Measurements from ENCODE around the gene RNASEH2C.
"Not testable (repeated sequence)": the region's sequence is repeated elsewhere in the genome, so short reads cannot be mapped to it uniquely, and the experiment has no call there.

RNASEH2C gene

GRCh38 chr11:65716774-65717405, 3.7 kb downstream of the RNASEH2C start:
- DNase-seq, result no peak

DNA sequence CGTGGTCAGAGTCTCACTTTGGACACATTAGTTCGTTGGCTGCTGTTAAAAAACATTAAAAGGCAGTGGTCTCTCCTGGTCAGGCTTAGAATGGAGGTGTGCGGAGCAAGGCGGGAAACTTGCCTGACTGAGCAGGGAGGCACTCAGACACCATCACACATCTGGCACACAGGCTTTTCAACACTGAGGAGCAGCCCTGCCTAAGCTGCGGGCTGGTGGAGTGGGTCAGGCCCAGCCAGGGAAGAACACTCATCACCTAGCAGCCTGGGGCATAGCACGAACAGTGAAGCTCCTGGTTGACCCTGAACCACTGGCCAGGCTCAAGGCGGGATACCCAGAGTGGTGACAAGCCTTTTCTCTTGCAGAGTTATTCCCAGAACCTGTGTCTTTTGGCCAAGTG, 4.3 kb downstream of the RNASEH2C start:
- no peak for DNase-seq

DNA sequence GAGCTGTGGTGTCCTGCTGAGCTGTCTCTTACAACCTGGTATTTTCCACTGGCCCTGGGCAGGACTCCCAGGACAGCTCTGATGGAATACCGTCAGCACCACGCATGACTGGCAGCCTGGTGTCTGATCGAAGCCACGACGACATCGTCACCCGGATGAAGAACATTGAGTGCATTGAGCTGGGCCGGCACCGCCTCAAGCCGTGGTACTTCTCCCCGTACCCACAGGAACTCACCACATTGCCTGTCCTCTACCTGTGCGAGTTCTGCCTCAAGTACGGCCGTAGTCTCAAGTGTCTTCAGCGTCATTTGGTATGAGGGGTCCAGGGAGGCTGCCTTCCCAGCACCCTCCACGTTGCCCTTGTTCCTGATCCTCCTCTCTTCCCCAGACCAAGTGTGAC, 6.2 kb downstream of the RNASEH2C start:
- DNase-seq, result no peak

DNA sequence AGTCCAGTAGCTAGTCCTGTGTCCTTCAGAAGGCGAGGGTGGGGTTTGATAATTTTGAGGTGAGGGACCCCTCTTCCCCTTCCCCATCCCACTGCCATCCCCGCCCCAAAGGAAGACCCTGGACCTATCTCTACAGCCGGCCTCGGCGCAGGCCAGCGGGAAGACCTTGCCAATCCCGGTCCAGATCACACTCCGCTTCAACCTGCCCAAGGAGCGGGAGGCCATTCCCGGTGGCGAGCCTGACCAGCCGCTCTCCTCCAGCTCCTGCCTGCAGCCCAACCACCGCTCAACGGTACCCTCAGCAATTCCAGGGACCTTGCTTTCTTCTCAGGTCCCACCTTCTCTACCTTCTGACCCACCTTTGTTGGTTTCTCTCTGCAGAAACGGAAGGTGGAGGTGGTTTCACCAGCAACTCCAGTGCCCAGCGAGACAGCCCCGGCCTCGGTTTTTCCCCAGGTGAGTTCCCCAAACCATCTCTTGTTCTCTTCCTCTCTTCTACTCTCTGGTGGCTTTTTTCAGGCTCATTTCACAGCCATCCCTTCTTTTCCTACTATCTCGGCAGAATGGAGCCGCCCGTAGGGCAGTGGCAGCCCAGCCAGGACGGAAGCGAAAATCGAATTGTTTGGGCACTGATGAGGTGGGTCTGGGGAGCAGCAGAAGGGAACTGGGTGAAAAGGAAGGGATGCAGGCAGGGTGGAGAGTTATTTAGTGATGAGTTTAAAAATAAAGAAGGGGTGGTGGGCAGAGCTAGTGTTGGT, 7.2 kb downstream of the RNASEH2C start:
- DNase-seq, result no peak

DNA sequence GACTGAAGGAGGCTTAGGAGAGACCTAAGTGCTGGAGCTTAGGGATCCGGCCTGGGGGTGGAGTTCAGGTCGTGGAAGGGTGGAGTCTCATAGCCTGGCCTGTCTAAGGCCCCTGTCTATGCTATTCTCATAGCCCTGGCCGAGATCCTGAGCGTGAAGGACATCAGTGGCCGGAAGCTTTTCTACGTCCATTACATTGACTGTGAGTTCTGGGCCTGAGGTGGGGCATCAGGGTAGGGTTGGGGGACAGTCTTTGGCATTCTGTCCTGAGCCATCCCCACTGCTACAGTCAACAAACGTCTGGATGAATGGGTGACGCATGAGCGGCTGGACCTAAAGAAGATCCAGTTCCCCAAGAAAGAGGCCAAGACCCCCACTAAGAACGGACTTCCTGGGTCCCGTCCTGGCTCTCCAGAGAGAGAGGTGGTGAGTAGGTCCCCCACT, 7.9 kb downstream of the RNASEH2C start:
- no peak for DNase-seq

DNA sequence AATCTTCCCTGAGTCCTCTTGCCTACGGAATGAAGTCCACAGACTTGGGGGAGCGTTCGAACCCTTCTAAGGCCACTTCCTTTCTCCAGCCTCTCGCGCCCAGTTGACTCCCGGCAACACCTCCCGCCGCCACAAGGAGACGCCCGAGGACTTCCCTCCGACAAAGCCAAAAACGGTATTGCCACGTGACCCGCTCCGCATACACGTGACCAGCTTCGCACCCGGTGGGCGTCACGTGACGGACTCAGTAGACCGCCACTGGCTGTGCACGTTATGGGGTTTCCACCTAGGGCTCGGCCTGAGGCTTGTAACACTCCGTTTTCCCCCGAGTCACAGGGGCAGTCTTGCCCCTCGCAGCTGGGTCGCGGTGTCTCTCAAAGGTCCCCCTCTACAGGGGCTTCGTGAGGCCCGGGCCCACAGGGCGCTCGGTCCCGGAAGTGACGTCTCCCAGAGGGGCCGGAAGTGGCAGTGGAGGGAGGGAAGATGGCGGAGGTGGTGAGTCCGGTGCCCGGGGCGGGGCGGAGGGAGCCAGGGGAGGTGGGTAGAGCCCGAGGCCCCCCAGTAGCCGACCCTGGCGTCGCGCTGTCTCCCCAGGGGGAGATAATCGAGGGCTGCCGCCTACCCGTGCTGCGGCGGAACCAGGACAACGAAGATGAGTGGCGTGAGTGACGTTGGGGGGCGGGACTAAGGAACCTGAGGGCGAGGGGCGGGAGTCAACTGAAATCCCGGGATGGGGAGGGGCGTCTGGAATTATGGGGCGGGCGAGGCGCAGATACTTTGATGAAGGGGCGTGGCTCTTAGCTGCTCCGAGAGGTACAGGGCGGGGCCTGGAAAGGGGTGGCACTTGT, 8.6 kb downstream of the RNASEH2C start, which contains the start of gene KAT5:
Gene KAT5 (plus strand): TSS at position 468 of the 848 bp plus-strand sequence. CDS start 16 bp downstream, at position 484.
- DNase-seq, result peak; percentile 97

DNA sequence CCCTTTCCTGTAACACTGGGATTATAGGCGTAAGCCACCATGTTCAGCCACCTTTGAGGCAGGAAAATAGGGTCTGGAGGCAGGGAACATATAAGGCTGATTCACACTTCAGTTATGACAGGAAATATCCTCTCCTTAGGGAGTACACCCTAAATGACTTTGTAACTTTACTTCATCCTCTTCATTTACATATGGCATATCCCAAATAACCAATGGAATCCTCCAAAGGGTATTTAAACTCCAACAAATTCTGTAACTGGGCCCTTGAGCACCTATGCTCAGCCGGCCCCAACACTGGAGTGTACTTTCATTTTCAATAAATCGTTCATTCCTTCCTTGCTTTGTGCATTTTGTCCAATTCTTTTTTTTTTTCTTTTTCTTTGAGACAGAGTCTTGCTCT, 10.2 kb downstream of the RNASEH2C start:
- DNase-seq, result no peak

DNA sequence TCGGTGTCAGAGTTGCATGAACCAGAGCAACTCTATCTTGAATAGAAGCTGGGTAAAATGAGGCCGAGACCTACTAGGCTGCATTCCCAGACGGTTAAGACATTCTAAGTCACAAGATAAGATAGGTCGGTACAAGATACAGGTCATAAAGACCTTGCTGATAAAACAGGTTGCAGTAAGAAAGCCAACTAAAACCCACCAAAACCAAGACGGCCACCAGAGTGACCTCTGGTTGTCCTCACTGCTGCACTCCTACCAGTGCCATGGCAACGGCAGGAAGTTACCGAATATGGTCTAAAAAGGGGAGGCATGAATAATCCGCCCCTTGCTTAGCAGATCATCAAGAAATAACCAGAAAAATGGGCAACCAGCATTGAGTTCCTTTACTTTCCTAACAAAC, 10.9 kb downstream of the RNASEH2C start:
- DNase-seq, result no peak

- DNase-seq, result no peak
Measured at GRCh38 chr11:65708451-65708850, 12.1 kb downstream of the RNASEH2C start.

- not testable (repeated sequence) for DNase-seq
Measured at GRCh38 chr11:65707002-65707401, 13.6 kb downstream of the RNASEH2C start.

- DNase-seq, result peak; percentile 78
Measured at GRCh38 chr11:65706303-65706763, 14.3 kb downstream of the RNASEH2C start.

DNA sequence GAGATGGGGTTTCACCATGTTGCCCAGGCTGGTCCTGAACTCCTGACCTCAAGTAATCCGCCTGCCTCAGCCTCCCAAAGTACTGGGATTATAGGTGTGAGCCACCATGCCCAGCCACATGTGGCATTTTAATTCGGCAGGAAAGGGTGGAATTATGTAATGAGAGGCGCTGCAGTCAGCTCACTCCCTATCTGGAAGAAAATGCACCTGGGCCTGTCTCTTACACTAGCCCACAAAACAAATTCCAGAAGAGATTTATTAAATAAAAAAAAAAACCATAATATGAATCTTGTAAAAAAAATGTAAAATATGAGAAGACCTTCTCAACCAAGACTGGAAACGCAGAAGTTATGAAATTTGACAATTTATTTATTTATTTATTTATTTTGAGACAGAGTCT, 16.8 kb downstream of the RNASEH2C start:
- DNase-seq, result no peak

DNA sequence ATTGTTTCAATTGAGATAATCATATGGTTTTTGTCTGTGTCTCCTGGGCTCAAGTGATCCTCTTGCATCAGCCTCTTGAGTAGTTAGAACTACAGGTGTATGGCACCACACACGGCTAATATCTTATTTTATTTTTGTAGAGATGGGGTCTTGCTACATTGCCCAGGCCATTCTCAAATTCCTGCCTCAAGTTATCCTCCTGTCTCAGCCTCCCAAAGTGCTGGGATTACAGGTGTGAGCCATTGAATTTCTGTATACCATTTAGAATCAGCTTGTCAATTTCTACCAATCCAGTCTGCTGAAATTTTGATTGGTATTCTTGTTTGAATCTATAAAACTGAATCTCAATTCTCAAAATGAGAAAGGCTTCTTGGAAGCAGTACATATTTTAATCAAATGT, 18.9 kb downstream of the RNASEH2C start:
- DNase-seq, result no peak

GRCh38 chr11:65700399-65700798, 20.2 kb downstream of the RNASEH2C start:
- no peak for DNase-seq

DNA sequence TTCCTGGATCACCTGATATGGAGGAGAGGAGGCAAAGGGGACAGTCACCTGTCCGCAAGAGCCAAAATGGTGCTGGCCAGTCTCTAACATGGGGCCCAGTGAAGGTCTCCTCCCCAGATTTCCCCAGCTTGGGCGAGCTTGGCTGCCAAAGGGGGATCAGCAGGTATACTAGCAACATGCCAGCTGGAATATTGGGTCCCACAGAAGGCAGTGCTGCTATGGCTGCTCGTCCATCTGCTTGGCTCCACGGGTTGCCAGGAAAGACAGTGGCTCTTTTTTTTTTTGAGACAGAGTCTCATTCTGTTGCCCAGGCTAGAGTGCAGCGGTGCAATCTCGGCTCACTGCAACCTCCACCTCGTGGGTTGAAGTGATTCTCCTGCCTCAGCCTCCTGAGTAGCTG, 21.3 kb downstream of the RNASEH2C start:
- DNase-seq, result no peak

DNA sequence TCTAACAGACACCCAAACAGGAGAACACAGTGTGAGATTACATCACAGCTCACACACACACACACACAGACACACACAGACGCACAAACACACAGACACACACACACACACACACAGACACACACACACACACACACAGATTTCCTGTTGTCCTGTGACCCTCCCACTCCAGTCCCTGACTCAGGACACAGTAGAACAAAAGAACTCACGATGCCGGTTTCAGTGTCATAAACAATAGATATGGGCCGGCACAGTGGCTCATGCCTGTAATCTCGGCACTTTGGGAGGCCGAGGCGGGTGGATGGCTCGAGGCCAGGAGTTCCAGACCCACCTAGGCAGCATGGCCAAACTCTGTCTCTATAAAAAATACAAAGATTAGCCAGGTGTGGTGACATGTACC, 22.4 kb downstream of the RNASEH2C start:
- DNase-seq, result no peak

- no peak for DNase-seq
Measured at GRCh38 chr11:65696802-65697552, 23.6 kb downstream of the RNASEH2C start.

DNA sequence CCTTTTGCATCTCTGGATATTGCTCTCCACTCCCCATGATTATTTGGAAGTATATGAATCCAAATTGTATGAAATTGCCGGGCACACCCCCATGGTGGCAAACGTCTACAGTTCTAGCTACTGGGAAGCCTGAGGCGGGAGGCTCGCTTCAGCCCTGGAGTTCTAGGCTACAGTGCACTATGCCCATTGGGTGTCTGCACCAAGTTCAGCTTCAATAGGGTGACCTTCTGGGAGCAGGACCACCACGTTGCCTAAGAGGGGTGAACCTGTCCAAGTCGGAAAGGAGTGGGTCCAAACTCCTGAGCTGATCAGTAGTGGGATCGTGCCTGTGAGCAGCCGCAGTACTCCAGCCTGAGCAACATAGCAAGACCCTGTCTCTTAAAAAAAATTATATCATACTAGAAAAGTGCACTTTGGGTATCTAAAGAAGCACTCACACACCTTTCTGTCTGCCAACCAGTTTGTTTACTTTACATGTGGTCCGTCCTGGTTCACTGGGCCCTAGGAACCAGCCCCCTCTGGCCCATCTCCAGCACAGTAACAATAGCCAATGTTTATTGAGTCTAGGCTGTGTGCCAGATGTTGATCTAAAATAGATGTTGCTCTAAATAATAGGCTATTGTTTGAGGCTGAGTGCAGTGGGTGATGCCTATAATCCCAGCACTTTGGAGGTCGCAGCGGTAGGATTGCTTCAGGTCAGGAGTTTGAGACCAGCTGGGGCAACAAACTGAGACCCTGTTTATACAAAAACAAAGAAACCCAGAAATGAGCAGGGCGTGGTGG, 24.9 kb downstream of the RNASEH2C start:
- no peak for DNase-seq

DNA sequence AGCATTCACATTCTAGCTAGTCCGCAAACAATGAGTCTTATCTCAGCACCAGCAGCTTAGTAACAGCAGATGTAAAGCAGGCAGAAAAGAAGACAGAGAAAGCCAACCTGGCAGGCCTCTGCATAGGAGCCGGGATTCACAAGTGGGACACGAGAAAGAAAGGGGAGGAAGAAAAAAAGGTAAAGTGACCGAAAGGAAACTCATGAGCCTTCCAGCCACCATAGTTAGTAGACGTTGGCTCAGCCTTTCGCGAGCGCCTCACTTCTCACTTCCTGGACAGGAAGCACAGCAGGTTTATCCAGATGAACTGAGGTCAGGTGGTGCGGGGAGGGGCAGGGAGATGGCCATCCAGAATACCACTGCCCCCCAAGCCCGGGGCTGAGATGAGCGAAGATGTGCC, 28.2 kb downstream of the RNASEH2C start:
- no peak for DNase-seq

DNA sequence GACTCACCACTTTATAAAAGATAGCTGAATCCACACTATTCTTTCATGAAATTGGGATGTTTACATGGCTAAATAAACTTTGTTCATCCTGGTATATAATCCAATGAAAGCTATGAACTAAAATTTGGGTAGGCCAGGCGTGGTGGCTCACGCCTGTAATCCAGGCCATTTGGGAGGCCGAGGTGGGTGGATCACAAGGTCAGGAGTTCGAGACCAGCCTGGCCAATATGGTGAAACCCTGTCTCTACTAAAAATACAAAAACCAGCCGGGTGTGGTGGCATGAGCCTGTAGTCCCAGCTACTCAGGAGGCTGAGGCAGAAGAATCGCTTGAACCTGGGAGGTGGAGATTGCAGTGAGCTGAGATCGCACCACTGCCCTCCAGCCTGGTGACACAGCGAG, 28.8 kb downstream of the RNASEH2C start:
- DNase-seq, result not testable (repeated sequence)

DNA sequence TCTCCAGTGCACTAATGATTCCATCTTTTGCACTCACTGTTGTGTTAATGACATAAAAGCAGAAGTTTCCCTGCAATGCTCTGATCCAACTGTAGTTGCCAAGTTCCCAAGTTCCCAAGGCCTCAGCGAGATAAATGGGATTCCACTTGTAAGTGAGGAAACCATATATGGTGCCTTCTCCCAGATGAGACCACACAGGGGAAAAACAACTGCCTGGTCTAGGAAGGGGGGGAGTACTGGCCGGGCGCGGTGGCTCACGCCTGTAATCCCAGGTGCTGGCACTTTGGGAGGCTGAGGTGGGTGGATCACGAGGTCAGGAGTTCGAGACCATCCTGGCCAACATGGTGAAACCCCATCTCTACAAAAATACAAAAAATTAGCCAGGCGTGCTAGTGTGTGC, 34.6 kb downstream of the RNASEH2C start:
- DNase-seq, result no peak

- DNase-seq, result not testable (repeated sequence)
Measured at GRCh38 chr11:65683480-65683879, 37.1 kb downstream of the RNASEH2C start.

All from CD4-positive, alpha-beta T cell treated with Interleukin-4 for 4 hours (primary cell).